HL-60 (cell line): ENCODE results near the gene TUBB.

Source experiments
- DNase-seq, 2 experiments: peaks; one replicate each; pipeline ENCODE4 v3.0.0-alpha.2; 2010 to 2020; ENCODE audit warnings: low read depth in 1 of 2, low spot score in 1 of 2
- H3K27ac ChIP-seq: fragments of 250-450 bp; sonication (Bioruptor Pico); replicated peaks from 2 replicates; pipeline ENCODE4 v1.5.1; 2020; ENCODE audit warnings: mild to moderate bottlenecking, moderate library complexity
- H3K27me3 ChIP-seq: fragments of 250-450 bp; sonication (Bioruptor Pico); 2 replicates; pipeline ENCODE4 v1.5.1; 2021; ENCODE audit warnings: mild to moderate bottlenecking, moderate library complexity; ENCODE audit not compliant: insufficient read depth, poor library complexity, severe bottlenecking
- H3K4me3 ChIP-seq: replicated peaks from 2 replicates; pipeline ENCODE4 v1.5.1; 2011; ENCODE audit warnings: mild to moderate bottlenecking, control low read depth, low read length; ENCODE audit not compliant: insufficient read depth
- CTCF ChIP-seq: IDR thresholded peaks from one replicate; pipeline ENCODE4 v1.5.1; 2011; ENCODE audit warnings: low read length, control low read depth, inconsistent platforms; ENCODE audit not compliant: insufficient read depth
- GABPA ChIP-seq: IDR thresholded peaks from 2 replicates; pipeline ENCODE4 v1.6.1; 2012; ENCODE audit warnings: low read depth
- POLR2AphosphoS5 ChIP-seq: IDR thresholded peaks from 2 replicates; pipeline ENCODE4 v1.6.1; 2012; ENCODE audit warnings: low read depth
- SPI1 ChIP-seq: IDR thresholded peaks from 2 replicates; pipeline ENCODE4 v1.6.1; 2012; ENCODE audit warnings: low read depth, mild to moderate bottlenecking, borderline replicate concordance
- long read RNA-seq: library from polyadenylated mRNA; unstranded; transcript quantifications from one replicate; pipeline ENCODE4 v2.0.0, GENCODE V29; 2020
- TF ChIP-seq, protein P1 (sequence below): IDR thresholded peaks from 2 replicates; pipeline ENCODE4 v1.6.1; 2012; ENCODE audit warnings: low read depth; ENCODE audit not compliant: insufficient replicate concordance

TUBB gene
- long read RNA-seq, transcript TUBB-205 (4 exons, 2,670 nt) = major isoform, 6,446 of 6,606 reads
- long read RNA-seq, partial matches to known transcripts = 103 of 6,606 reads
- long read RNA-seq, other reads (novel, unspliced or antisense) = 55 of 6,606 reads

DNA sequence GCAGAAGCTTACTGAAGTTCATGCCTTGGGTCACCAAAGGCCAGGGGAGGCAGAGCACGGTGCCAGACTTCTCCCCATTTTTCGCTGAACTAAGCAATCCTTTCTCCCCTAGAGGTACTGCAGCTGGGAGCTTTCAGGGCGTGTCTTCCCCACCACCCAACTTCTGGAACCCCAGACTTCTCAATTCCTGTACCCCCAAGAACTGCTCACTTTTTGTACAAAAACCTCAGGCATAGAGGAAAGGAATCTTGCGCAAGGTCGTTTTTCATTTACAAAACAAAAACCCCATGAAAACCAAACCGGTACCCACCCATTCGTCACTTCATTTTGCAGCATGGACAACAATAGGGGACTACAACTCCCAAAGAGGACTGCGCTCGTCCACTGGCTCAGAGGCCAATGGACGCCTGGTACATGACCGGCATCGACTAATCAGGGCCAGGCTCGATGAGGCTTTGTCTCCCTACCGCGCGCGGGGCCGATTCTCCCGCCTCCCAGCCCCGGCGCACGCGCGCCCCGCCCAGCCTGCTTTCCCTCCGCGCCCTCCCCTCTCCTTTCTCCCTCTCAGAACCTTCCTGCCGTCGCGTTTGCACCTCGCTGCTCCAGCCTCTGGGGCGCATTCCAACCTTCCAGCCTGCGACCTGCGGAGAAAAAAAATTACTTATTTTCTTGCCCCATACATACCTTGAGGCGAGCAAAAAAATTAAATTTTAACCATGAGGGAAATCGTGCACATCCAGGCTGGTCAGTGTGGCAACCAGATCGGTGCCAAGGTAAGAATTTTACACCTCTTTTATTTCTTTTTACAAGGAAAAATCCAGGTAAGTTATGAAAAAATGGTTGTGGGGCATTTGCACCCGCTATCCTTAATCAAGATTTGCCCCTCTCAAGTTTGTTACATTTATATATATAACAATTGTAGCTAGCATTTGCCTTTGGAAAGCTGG lies at the start of gene TUBB:
TSS of gene TUBB (plus strand) at position 562 of the 947 bp plus-strand sequence. CDS start at position 717, 155 bp downstream.
- Histone ChIP-seq H3K27ac (peak within 1 kb of the TSS; percentile 93), H3K4me3 (peak within 1 kb of the TSS; percentile 67), H3K27me3 (no peaks in the 10 kb centered on the region)
- TF ChIP-seq GABPA = no peak
- TF ChIP-seq POLR2AphosphoS5 = peak; percentile 93
- TF ChIP-seq SPI1 = no peak; the same call in 1 of the 2 replicates
- TF ChIP-seq, protein P1, sequence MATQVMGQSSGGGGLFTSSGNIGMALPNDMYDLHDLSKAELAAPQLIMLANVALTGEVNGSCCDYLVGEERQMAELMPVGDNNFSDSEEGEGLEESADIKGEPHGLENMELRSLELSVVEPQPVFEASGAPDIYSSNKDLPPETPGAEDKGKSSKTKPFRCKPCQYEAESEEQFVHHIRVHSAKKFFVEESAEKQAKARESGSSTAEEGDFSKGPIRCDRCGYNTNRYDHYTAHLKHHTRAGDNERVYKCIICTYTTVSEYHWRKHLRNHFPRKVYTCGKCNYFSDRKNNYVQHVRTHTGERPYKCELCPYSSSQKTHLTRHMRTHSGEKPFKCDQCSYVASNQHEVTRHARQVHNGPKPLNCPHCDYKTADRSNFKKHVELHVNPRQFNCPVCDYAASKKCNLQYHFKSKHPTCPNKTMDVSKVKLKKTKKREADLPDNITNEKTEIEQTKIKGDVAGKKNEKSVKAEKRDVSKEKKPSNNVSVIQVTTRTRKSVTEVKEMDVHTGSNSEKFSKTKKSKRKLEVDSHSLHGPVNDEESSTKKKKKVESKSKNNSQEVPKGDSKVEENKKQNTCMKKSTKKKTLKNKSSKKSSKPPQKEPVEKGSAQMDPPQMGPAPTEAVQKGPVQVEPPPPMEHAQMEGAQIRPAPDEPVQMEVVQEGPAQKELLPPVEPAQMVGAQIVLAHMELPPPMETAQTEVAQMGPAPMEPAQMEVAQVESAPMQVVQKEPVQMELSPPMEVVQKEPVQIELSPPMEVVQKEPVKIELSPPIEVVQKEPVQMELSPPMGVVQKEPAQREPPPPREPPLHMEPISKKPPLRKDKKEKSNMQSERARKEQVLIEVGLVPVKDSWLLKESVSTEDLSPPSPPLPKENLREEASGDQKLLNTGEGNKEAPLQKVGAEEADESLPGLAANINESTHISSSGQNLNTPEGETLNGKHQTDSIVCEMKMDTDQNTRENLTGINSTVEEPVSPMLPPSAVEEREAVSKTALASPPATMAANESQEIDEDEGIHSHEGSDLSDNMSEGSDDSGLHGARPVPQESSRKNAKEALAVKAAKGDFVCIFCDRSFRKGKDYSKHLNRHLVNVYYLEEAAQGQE = peak; percentile 64
- no peak for TF ChIP-seq CTCF
- peak; percentile 98 to 99 for DNase-seq

DNA sequence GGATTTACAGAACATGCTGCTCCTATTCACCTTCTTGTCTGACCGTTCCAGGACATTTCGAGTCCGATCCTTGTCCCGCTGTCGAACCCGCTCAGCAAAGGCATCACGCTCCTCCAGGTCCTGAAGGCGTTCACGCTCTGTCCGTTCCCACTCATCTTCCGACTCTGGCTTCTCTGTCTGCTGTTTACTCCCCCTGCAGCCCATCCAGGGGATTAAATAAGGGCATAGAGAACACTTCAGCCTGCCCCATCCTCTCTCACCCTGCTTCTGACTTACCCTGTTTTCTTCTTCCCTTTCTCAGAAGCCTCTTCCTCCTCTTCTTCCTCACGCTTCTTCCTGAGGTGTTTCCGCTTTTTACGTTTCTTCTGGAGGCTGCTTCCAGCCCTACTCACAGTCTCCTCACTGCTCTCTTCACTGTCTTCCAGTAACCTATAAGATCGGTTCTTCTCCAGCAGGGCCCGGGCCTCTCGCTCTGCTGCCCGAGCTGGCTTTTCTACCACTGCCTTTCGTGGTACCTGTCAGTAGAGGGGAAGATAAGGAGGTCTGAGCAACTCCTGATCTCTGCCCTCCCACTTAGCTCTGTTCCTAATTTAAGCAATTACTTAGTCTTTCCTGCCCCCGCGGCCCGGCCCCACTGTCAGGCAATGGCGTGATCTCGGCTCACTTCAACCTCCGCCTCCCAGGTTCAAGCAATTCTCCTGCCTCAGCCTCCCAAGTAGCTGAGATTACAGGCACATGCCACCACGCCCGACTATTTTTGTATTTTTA lies 49.2 kb upstream of the TUBB start:
- no peak for DNase-seq
- Histone ChIP-seq H3K27me3 (no peaks in the 10 kb centered on the region), H3K4me3 (no peak overlapping the region), H3K27ac (no peak overlapping the region)
- no peak for TF ChIP-seq GABPA
- TF ChIP-seq, protein P1 = no peak
- no peak for TF ChIP-seq POLR2AphosphoS5
- TF ChIP-seq SPI1 = no peak
- no peak for TF ChIP-seq CTCF

- peak within 1 kb of the TSS; percentile 64 for H3K27ac ChIP-seq
- H3K4me3 ChIP-seq = peak within 1 kb of the TSS; percentile 100
Measured at GRCh38 chr6:30672445-30673253, 47.5 kb upstream of the TUBB start, which contains the start of gene DHX16. TSS of gene DHX16 (minus strand) at chr6:30673006. CDS start at chr6:30672841, 165 bp downstream.

More at GRCh38 chr6:30672445-30673253, 47.5 kb upstream of the TUBB start, which contains the start of gene DHX16:
- peak; percentile 81 for TF ChIP-seq CTCF
- peak; percentile 47; the same call in 1 of the 2 replicates for TF ChIP-seq GABPA
- TF ChIP-seq POLR2AphosphoS5 = no peak; the same call in 1 of the 2 replicates
- TF ChIP-seq, protein P1 = no peak
- no peak for TF ChIP-seq SPI1
- H3K27me3 ChIP-seq = no peaks in the 10 kb centered on the region
- peak; percentile 95 to 97 for DNase-seq
